T follicular helper cell (primary cell): ENCODE measurements around the gene S100B.
"Not testable (repeated sequence)": the region's sequence is repeated elsewhere in the genome, so short reads cannot be mapped to it uniquely, and the experiment has no call there.

Experiments used
- DNase-seq: peaks from one replicate; pipeline ENCODE4 v3.0.0-alpha.2; 2020; ENCODE audit warnings: low read depth
- total RNA-seq, 2 experiments: gene quantifications; one replicate each; lab custom pipeline; 2026; lab: John Stamatoyannopoulos, UW

S100B gene
- total RNA-seq, result 0 reads per million in 2 experiments

GRCh38 chr21:46604975-46605766, at the start of gene S100B:
TSS of gene S100B (minus strand) at chr21:46605082. CDS start at chr21:46602415, 2,667 bp downstream.
- no peak for DNase-seq

DNA sequence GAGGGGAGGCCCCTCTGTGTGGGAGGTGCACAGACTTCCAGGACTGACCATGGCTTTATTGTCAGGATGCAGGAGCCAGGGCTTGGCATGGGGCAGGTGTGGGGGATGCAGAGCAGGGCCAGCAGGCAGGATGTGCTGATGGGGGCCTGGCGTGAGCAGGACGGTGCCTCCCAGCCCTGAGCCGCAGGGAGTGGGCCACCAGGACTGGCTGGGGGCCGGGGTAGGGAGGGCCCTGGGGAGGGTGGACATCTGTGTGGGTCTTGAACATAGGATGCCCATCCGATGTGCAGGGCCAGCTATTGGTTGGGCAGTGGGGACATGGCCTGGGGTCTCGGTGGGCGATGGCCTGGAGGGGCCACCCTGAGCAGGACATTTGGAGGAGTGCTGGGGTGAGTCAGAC, 46.2 kb upstream of the S100B start:
- DNase-seq, result no peak

DNA sequence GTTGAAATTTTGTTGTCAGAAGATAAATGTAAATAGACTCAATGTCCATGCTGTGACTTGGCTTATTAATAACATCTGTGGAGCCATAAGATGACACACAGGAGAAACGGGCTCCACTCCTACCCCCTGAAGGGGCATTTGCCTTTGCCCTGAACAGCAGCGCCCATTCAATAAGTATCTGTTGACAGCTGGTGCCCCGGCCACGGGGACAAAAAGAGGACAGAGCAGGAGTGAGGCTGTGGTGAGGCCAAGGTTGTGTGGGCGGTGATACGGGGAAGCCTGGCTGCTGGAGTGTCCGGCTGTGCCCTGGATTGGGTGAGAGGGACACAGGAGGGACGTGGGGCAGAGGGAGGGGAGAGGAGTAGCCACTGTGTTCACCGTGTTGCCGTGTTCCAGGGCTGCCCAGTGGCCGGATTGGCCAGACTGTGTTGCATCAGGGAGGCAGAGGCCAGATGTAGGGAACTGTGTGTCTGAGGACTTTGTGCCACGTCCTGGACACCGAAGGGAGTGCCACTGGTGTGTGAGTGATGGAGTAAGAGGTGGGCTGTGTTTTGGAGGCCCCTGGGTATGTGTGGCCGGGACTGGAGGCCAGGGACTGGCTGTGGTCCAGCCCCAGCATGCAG, 45.7 kb upstream of the S100B start:
- DNase-seq, result no peak

GRCh38 chr21:46649356-46649755, 44.5 kb upstream of the S100B start:
- no peak for DNase-seq

DNA sequence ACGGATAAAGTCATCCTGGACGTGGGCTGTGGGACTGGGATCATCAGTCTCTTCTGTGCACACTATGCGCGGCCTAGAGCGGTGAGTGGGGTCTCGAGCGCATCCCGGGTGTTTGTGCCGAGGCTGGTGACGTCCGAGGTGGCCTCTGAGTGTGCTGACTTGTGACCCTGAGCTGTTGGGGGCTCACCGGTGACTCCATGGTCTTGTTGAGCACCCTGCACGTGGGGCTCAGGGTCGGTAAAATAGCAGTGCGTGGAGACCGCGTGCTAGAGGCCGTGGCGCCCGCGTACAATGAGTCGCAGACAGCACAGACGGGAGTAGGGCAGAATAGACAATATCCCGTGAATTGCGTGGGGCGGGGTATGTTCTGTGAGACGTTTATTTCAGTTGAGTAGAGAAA, 43.7 kb upstream of the S100B start:
- no peak for DNase-seq

- DNase-seq, result no peak
Observed at GRCh38 chr21:46646541-46647154, 41.8 kb upstream of the S100B start.

GRCh38 chr21:46645840-46646239, 41.0 kb upstream of the S100B start:
- no peak for DNase-seq

DNA sequence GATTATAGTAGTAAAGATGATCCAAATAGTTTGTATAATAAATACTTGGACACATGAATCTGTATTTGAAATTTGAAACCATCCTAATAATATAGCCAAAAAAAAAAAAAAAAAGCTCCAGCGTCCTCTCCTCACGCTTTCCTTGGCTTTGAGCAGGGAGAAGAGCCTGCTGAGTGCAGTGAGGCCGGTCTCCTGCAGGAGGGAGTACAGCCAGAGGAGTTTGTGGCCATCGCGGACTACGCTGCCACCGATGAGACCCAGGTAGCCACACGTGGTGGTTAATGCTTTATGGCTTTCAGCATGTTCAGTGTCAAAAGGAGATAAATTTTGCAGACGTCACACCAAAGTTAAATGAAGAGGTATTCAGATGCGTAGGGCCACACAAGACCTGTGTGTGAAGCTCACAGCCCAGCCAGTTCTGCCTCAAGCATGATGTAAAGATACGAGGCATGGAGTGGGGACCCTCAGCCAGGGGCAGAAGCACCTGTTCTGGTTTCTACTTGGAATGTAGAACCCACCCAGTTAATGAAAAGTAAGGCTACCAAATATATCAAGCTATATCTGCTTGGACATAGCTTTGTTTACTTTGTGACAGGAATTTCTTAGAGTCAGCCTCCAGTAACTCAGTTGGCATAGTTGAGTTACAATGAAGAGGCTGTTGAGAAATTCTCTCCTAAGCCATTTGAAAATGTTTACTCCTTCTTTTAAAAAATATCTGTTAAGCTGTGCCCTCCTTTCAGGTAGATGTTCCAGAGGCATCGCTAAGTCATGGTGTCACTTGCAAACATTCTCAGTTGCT, 38.7 kb upstream of the S100B start:
- DNase-seq, result no peak

DNA sequence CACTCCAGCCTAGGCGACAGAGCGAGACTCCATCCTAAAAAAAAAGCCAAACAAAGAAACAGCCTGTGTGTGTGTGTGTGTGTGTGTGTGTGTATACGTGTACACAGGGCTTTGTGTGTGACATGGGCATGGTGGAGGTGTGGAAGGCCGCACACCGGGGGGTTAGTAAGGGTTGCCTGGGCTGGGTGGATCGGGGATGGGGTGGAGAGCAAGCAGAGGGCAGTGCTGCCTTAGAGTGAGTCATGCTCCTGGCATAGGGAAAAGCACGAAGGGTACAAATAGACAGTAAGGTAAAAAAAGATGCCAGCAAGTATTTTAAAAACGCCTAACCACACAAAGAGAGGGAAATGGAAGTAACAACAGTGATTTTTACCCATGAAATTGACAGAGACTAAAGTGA, 36.8 kb upstream of the S100B start:
- no peak for DNase-seq

- DNase-seq, result no peak
Observed at GRCh38 chr21:46639489-46640386, 34.9 kb upstream of the S100B start.

DNA sequence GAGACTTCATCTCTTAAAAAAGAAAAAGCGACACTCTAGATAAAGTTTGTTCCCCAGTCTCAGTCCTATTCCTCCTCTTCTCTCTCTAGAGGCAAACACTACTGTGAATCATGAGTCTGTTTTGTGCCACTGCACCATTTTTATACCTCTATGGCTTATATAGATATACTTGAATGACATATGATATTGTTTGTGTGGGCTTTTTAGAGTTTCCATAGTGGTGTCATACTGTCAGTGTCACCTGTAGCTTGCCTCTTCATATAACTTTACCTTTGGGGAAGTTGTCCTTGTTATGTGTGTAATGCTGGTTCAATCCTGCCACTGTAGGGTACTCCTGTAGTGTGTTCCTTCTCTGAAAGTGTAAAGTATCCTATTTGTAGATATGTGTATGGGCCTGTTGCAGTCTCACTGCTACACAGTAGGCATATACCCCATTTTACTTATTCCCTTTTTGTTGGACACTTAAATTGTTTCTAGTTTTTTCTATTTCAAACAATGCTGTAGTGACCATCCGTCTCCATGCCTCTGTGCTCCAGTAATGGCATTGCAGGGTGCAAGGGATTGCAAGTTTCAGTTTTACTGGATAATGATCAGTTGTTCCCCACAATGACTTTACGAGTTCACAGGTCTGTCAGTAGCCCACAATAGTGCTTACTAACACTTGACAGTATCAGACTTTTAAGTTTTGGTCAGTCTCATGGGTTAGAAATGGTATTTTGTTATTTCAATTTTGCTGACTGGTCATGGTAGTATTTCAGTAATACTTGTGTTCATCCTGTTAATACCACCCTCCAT, 33.3 kb upstream of the S100B start:
- DNase-seq, result no peak

- no peak for DNase-seq
Observed at GRCh38 chr21:46636550-46637285, 31.8 kb upstream of the S100B start.

DNA sequence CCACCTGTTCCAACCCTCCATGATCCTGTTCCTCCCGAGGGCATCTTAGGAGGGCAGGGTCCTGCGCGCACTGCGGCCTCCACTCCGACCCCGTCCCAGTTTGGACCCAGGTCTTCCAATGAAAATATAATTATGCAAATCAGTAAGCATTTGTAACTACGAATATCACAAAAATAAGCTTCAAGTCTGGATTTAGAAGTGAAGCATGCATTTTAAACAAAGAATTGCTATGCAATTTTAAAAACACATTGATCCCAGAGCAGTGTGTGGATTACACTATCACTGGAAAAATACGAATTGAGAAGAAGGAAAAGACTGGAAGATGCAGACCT, 31.3 kb upstream of the S100B start:
- DNase-seq, result no peak

DNA sequence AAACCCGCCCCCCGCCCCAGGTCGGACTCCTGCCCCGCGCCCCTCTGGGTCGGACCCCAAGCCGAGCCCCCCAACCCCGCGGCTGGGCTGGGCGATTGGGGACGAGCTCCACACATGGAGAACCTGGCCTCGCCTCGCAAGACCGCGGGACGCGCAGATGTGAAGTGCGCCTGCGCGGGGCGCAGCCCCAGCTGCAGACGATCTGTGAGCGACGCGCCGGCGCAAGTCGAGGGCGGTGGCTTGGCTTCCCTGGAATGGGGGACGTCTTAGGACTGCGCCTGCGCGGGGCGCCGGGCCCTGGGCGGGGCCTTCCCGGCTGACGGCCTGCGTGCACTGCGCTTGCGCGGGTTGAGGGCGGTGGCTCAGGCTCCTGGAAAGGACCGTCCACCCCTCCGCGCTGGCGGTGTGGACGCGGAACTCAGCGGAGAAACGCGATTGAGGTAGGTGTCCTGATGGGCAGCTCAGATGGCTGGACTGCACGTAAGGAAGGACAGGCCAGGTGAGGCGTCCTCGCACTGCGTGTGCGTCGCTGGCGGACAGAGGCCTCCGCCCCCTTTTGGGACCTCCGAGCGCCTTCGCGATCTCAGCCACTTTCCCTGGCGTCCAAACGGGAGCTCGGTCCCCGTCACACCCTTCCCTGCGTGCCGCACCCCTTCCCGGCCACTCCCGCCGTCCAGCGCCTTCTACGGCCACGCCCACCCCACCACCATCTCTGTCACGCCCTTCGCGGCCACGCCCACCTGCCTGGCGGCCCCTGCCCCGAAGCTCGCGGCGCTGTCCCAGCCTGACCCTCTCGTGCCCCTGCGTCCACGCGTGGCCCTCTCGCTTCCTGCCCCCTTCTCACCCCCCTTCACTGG, 30.7 kb upstream of the S100B start, which contains the start of gene PRMT2:
Gene PRMT2 (plus strand): TSS at position 351 of the 857 bp plus-strand sequence. CDS start 1,278 bp downstream, outside the sequence.
- DNase-seq, result peak; percentile 96

DNA sequence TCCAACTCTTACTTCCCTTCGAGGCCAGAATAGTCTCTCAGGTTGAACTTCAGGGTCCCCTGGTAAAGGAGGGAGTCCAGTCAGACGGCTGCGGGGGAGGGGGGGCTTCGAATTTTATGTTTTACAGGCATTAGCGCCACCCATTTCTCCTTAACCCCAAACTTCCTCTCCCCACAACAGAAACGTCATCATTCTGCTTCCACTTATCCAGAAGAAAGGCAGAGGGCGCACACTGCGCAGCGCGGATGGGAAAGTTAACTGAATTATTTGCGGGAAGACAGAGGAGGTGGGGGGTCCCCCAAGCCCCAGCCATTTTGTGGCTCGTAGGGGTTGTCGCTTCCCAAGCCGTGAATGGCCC, 30.1 kb upstream of the S100B start:
- DNase-seq, result peak; percentile 12

DNA sequence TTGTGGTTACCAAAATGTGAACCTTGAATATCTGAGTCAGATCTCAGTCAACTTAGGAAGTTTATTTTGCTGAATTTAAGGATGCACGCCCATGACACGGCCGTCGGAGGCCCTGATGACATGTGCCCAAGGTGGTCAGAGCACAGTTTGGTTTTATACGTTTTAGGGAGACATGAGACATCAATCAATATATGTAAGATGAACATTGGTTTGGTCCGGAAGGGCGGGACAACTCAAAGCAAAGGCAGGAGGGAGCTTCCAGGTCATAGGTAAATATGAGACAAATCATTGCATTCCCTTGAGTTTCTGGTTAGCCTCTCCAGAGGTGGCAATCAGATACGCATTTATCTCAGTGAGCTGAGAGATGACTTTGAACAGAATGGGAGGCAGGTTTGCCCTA, 29.5 kb upstream of the S100B start:
- no peak for DNase-seq

DNA sequence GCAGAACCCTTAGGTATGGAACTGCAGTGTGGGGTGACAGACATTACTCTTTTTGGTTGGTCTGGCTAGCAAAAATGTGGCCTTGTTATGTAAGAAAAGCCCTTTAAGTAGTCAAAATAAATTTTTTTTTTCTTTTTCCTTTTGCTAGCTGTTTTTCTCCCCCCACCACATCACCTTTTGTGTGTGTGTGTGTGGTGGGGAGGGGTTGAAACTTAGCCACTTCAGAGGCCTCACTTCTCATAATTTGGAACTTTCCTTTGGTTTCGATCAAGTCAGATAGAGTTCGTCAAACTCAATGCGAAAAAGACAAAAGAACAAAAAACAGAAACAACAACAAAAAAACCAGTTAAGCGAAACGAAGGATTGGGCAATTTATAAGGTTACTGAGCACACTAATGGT, 28.7 kb upstream of the S100B start:
- no peak for DNase-seq

DNA sequence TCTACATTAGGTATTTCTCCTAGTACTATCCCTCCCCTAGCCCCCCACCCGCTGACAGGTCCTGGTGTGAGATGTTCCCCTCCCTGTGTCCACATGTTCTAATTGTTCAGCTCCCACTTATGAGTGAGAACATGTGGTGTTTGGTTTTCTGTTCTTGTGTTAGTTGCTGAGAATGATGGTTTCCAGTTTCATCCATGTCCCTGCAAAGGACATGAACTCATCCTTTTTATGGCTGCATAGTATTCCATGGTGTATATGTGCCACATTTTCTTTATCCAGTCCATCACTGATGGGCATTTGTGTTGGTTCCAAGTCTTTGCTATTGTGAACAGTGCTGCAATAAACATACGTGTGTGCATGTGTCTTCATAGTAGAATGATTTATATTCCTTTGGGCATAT, 26.0 kb upstream of the S100B start:
- not testable (repeated sequence) for DNase-seq

DNA sequence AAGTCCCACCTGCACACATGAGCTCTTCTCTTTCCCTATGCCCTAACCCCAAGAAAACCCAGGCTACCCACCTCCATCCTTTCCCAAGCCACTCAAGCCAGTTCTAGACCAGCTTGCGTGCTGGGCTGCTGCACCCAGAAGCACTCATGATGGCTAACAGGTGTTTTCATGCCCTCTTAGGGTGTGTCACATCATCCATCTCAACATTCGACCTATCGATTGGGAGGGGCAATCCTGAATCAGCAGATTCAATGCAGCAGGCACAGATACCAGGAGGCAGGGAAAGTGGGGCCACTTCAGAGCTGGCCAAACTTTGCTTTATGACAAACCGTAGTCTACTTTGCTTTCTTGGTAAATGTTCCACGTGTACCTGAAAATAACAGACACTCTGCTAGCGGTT, 24.0 kb upstream of the S100B start:
- no peak for DNase-seq
